ENCODE results near the gene UNC45B. TPM values are rescaled to one million over a fixed set of nuclear protein-coding genes. Genes with fewer than 3 reads are reported as not detected.
A peak's percentile ranks its signal among the peaks of the same experiment; 100 is the strongest.

UNC45B gene
- total RNA-seq, 3 donors from 2014 or later (not counting 1 experiment from before 2014, with no cell fraction given): 0.78 to 1.4 (median 1.2) TPM

GRCh38 chr17:35164716-35165115, 17.1 kb downstream of the UNC45B start:
- H3K27me3 ChIP-seq (ENCODE audit: control insufficient read depth, insufficient read depth, low read length): no peaks in the 10 kb centered on the region
- H3K36me3 Mint-ChIP-seq: no peaks in the 10 kb centered on the region
- H3K4me3 ChIP-seq (ENCODE audit: low read length): no peak overlapping the region
- ATAC-seq: no peak
- no peaks in the 10 kb centered on the region for H3K9me3 ChIP-seq (ENCODE audit: control insufficient read depth, insufficient read depth, low read length)
- H3K36me3 ChIP-seq (ENCODE audit: control insufficient read depth, insufficient read depth, low read length): no peaks in the 10 kb centered on the region
- no peaks in the 10 kb centered on the region for H3K27me3 Mint-ChIP-seq (ENCODE audit: low read depth in 2 of 2)
- H3K27ac ChIP-seq (ENCODE audit: low read length): no peak overlapping the region
- no peak overlapping the region for H3K4me3 Mint-ChIP-seq
- no peaks in the 10 kb centered on the region for H3K9me3 Mint-ChIP-seq
- peaks cover 33% of the 10 kb centered on the region for H3K4me1 ChIP-seq (ENCODE audit: control insufficient read depth, insufficient read depth, low read length)
- DNase-seq: no peak
- TF ChIP-seq CTCF (IDR thresholded peaks at IDR 0.05): no peak
- WGBS (ENCODE audit: insufficient coverage): 85% methylated on average over 5 of the region's 5 CpGs
- H3K27ac Mint-ChIP-seq: peak overlapping the region in 1 of 2 donors; percentile 40
- intact Hi-C loops (cut with micrococcal nuclease): loop anchor here (5.0 kb wide), 2 partner anchors 268 to 283 kb away; partner anchors contain the start of genes SLFN12 and SLFN13
- H3K4me1 Mint-ChIP-seq: peaks cover 31 to 37% of the 10 kb centered on the region in 2 donors

GRCh38 chr17:35166526-35166925, 18.9 kb downstream of the UNC45B start:
- Mint-ChIP-seq H3K36me3 (no peaks in the 10 kb centered on the region), H3K4me1 (peaks cover 17 to 24% of the 10 kb centered on the region in 2 donors), H3K4me3 (no peak overlapping the region), H3K27me3 (ENCODE audit: low read depth in 2 of 2) (no peaks in the 10 kb centered on the region), H3K27ac (no peak overlapping the region), H3K9me3 (no peaks in the 10 kb centered on the region)
- ATAC-seq (no peak), DNase-seq (peak in 1 of 2 donors; percentile 7)
- TF ChIP-seq CTCF (IDR thresholded peaks at IDR 0.05): no peak
- Histone ChIP-seq H3K27me3 (ENCODE audit: control insufficient read depth, insufficient read depth, low read length) (no peaks in the 10 kb centered on the region), H3K4me3 (ENCODE audit: low read length) (no peak overlapping the region), H3K9me3 (ENCODE audit: control insufficient read depth, insufficient read depth, low read length) (no peaks in the 10 kb centered on the region), H3K36me3 (ENCODE audit: control insufficient read depth, insufficient read depth, low read length) (no peaks in the 10 kb centered on the region), H3K27ac (ENCODE audit: low read length) (no peak overlapping the region), H3K4me1 (ENCODE audit: control insufficient read depth, insufficient read depth, low read length) (peaks cover 21% of the 10 kb centered on the region)
- intact Hi-C loops (cut with micrococcal nuclease): no loop called here
- WGBS (ENCODE audit: insufficient coverage): 74% methylated on average over 5 of the region's 5 CpGs

GRCh38 chr17:35167046-35167445, 19.4 kb downstream of the UNC45B start:
- peaks cover 20% of the 10 kb centered on the region for H3K4me1 ChIP-seq (ENCODE audit: control insufficient read depth, insufficient read depth, low read length)
- Mint-ChIP-seq H3K27me3 (ENCODE audit: low read depth in 2 of 2) (no peaks in the 10 kb centered on the region), H3K4me3 (no peak overlapping the region), H3K27ac (no peak overlapping the region), H3K9me3 (no peaks in the 10 kb centered on the region), H3K36me3 (no peaks in the 10 kb centered on the region), H3K4me1 (peaks cover 16 to 21% of the 10 kb centered on the region in 2 donors)
- intact Hi-C loops (cut with micrococcal nuclease): no loop called here
- WGBS (ENCODE audit: insufficient coverage): 83% methylated on average over 3 of the region's 3 CpGs
- TF ChIP-seq CTCF (IDR thresholded peaks at IDR 0.05): no peak
- H3K9me3 ChIP-seq (ENCODE audit: control insufficient read depth, insufficient read depth, low read length): no peaks in the 10 kb centered on the region
- peak in 1 of 2 donors; percentile 10 for DNase-seq
- no peak overlapping the region for H3K4me3 ChIP-seq (ENCODE audit: low read length)
- no peaks in the 10 kb centered on the region for H3K27me3 ChIP-seq (ENCODE audit: control insufficient read depth, insufficient read depth, low read length)
- no peak overlapping the region for H3K27ac ChIP-seq (ENCODE audit: low read length)
- ATAC-seq: no peak
- no peaks in the 10 kb centered on the region for H3K36me3 ChIP-seq (ENCODE audit: control insufficient read depth, insufficient read depth, low read length)

GRCh38 chr17:35167666-35168065, 20.0 kb downstream of the UNC45B start:
- WGBS (ENCODE audit: insufficient coverage): 94% methylated on average over 1 of the region's 1 CpG
- intact Hi-C loops (cut with micrococcal nuclease): no loop called here

More at GRCh38 chr17:35167666-35168065, 20.0 kb downstream of the UNC45B start:
- no peaks in the 10 kb centered on the region for H3K36me3 Mint-ChIP-seq
- H3K36me3 ChIP-seq (ENCODE audit: control insufficient read depth, insufficient read depth, low read length): no peaks in the 10 kb centered on the region
- no peak for ATAC-seq
- no peaks in the 10 kb centered on the region for H3K9me3 ChIP-seq (ENCODE audit: control insufficient read depth, insufficient read depth, low read length)
- peaks cover 13 to 21% of the 10 kb centered on the region in 2 donors for H3K4me1 Mint-ChIP-seq
- H3K27me3 ChIP-seq (ENCODE audit: control insufficient read depth, insufficient read depth, low read length): no peaks in the 10 kb centered on the region
- DNase-seq: no peak
- H3K27ac Mint-ChIP-seq: no peak overlapping the region
- no peak for TF ChIP-seq CTCF (IDR thresholded peaks at IDR 0.05)
- H3K4me1 ChIP-seq (ENCODE audit: control insufficient read depth, insufficient read depth, low read length): peaks cover 18% of the 10 kb centered on the region
- no peak overlapping the region for H3K27ac ChIP-seq (ENCODE audit: low read length)
- no peaks in the 10 kb centered on the region for H3K27me3 Mint-ChIP-seq (ENCODE audit: low read depth in 2 of 2)
- H3K4me3 Mint-ChIP-seq: no peak overlapping the region
- no peaks in the 10 kb centered on the region for H3K9me3 Mint-ChIP-seq
- no peak overlapping the region for H3K4me3 ChIP-seq (ENCODE audit: low read length)

All from natural killer cell (primary cell).